RPMI7951 (cell line): ENCODE measurements around the gene CAMK1. TPM values are rescaled to one million over a fixed set of nuclear protein-coding genes. Genes with fewer than 3 reads are reported as not detected.

Experiments used
- DNase-seq: peaks from one replicate; pipeline ENCODE4 v3.0.0-alpha.2; 2012; ENCODE audit warnings: low read depth
- total RNA-seq: library from RNA; depleted of rRNA; stranded (reverse); fragments of >200 nt; shearing (Covaris generic); gene quantifications from 2 replicates; pipeline ENCODE4 v1.2.3, GENCODE V29; 2014

The CAMK1 gene
- total RNA-seq, 1 experiment from 2014 or later, result 40.4 TPM

- DNase-seq, result peak; percentile 48
Observed at GRCh38 chr3:9793161-9793781, 23.5 kb upstream of the CAMK1 start.

GRCh38 chr3:9792405-9793160, 22.8 kb upstream of the CAMK1 start, which contains the start of the genes ARPC4 and TADA3:
ARPC4 (plus strand) TSS chr3:9793082; CDS start chr3:9793122, 40 bp downstream.
TADA3 (minus strand) TSS chr3:9792473; CDS start chr3:9791466, 1,007 bp downstream.
- DNase-seq, result peak; percentile 96

- no peak for DNase-seq
Observed at GRCh38 chr3:9791790-9792404, 22.1 kb upstream of the CAMK1 start.

- no peak for DNase-seq
Observed at GRCh38 chr3:9791127-9791526, 21.4 kb upstream of the CAMK1 start.

GRCh38 chr3:9787714-9788113, 18.0 kb upstream of the CAMK1 start:
- DNase-seq, result no peak

- no peak for DNase-seq
Observed at GRCh38 chr3:9786825-9787669, 17.3 kb upstream of the CAMK1 start.

- DNase-seq, result no peak
Observed at GRCh38 chr3:9786209-9786739, 16.5 kb upstream of the CAMK1 start.

GRCh38 chr3:9785602-9786001, 15.9 kb upstream of the CAMK1 start:
- DNase-seq, result no peak

GRCh38 chr3:9784965-9785364, 15.2 kb upstream of the CAMK1 start:
- no peak for DNase-seq

- DNase-seq, result no peak
Observed at GRCh38 chr3:9783954-9784353, 14.2 kb upstream of the CAMK1 start.

- DNase-seq, result no peak
Observed at GRCh38 chr3:9782770-9783169, 13.0 kb upstream of the CAMK1 start.

GRCh38 chr3:9781978-9782603, 12.3 kb upstream of the CAMK1 start:
- no peak for DNase-seq

GRCh38 chr3:9781551-9781950, 11.8 kb upstream of the CAMK1 start:
- DNase-seq, result no peak

- no peak for DNase-seq
Observed at GRCh38 chr3:9780910-9781309, 11.2 kb upstream of the CAMK1 start.

GRCh38 chr3:9780458-9780812, 10.7 kb upstream of the CAMK1 start:
- no peak for DNase-seq

- no peak for DNase-seq
Observed at GRCh38 chr3:9779721-9780457, 10.1 kb upstream of the CAMK1 start.

GRCh38 chr3:9779075-9779593, 9.4 kb upstream of the CAMK1 start:
- DNase-seq, result no peak

GRCh38 chr3:9778143-9779074, 8.7 kb upstream of the CAMK1 start:
- peak; percentile 35 for DNase-seq

GRCh38 chr3:9777694-9778021, 7.9 kb upstream of the CAMK1 start:
- no peak for DNase-seq
